ENCODE results near the gene HS3ST3B1.
A peak's percentile ranks its signal among the peaks of the same experiment; 100 is the strongest.

The HS3ST3B1 gene

DNA sequence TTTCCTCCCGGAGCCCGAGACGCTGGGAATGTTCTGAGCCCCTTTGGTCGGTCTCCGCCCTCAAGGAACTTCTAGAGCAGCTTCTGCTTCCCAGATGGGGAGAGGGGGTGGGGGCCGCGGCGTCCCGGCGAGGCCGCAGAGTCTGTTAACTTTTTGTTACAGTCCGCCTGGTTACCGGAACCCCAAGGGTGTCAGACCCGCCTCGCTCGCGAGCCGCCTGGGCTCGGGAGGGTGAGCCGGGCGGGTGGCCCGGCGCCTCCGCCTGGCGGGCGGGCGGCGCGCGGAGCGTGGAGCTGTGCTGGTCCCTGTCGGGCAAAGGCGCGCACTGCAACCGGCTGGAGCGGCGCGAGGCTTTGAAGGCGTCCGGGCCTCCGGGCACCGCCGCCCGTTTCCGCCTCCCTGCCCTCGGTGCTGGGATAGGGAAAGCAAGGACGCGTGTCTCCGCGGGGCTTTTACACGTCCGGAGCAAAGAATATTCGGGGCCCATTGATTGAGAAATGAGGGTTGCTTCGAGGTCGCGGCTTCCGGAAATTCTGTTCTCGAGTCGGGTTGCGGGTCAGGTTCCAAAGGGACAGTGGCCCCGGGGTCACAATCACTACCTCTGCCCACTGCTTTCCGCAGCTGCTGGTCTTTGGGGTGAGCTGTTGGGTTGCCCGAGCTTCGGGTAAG lies 1.7 kb downstream of the HS3ST3B1 start:
- DNase-seq (ENCODE audit: insufficient read length, low spot score) (peak; percentile 54), FAIRE-seq (no peak)

DNA sequence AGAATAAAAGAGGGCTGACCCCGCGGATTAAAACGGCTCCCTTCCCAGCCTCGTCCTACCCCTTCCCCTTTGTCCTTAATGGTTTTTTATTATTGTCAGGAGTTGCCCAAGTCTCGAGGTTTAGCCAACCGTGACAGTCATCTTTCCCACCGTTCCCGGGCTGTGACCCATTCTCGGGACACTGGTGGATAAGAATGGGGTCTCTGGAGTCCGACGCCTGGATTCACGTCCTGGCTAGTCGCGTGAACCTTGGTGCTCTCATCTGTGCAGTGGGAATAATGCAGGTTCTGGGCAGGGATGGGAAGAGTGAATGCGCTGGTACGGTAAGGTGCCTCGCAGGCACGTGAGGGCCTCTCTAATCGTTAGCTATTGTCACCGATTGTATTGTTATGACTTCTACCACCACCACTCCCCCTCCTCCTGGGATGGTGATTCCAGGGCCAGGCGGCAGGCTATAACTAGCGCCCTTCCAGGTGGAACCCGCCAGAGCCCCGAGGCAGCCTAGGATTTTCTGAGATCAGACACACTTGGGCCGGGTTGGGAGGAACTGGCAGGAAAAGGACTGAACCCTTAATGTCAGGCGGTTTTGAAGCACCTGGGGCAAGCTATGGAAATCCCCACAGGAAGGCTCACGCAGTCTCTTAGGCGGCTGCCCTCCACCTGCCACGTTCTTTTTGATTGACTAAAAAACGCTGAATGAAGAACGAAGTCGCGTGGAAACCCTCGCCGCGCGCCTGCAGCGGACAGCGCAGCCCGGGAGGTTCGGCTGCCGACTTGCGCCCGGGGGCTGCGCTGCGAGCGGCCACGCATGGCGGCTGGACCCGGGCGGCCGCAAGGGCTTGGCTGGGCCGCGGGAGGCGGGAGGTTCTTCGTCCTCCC lies 2.7 kb downstream of the HS3ST3B1 start:
- FAIRE-seq (no peak), DNase-seq (ENCODE audit: insufficient read length, low spot score) (no peak)

DNA sequence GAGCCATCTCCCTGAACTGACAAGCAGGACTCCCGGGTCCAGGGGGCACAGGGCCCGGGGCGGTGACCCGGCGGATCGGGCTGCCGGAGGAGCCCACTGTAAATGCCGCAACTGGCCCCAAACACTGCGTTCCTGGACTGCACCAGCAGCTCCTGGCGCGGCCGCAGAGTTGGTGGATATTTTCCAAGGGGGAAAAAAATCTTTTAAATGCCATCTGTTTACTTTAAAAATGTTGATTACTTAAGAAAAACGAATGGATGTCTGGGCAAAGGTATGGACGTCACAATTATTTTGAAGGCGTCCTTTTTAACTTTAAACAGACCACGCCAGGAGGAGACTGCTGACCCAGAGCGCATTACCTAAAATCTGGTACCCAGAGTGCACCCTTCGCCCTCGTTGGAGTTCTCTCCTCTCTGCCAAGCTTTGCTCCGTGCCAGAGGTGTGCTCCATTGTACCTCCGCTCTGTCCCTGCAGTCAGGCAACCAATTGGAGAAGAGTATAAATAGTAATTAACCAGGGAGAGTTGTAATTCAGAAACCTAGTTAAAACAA lies 3.4 kb downstream of the HS3ST3B1 start:
- DNase-seq (ENCODE audit: insufficient read length, low spot score) (no peak), FAIRE-seq (no peak)

DNA sequence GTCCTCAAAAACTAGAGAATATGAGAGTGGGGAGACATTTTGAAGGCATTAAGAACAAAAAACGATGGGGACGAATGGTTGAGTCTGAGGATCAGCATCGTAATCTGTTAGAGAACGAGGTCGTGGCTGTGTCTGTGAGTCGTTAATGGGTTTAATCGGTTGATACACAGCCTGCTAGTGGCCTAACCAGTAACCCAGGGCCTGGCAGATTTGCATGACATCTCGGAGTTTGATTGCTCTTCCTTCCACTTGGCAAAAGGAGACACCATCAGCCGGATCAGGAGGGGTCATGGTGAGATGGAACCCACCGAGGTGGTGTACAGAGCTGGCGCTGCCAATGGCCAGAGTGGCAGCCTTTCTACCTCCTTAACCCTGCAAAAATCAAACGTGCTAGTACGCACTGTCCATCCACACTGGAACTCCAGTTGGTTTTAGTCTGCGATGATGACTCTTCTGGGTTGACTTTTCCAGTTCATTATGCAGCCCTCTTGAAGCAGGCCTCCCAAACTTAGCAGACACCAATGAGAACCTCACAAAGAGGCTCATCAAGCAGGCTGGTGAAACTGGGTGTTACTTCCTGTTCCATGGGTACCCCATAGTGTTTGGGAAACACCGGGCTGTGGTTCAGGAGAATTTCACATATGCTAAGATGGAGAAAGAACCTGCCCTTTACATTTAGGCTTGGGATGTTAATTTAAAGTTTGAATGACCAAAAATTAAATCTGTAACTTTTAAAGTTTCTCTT lies 4.1 kb downstream of the HS3ST3B1 start:
- DNase-seq (ENCODE audit: insufficient read length, low spot score) (no peak), FAIRE-seq (no peak)

DNA sequence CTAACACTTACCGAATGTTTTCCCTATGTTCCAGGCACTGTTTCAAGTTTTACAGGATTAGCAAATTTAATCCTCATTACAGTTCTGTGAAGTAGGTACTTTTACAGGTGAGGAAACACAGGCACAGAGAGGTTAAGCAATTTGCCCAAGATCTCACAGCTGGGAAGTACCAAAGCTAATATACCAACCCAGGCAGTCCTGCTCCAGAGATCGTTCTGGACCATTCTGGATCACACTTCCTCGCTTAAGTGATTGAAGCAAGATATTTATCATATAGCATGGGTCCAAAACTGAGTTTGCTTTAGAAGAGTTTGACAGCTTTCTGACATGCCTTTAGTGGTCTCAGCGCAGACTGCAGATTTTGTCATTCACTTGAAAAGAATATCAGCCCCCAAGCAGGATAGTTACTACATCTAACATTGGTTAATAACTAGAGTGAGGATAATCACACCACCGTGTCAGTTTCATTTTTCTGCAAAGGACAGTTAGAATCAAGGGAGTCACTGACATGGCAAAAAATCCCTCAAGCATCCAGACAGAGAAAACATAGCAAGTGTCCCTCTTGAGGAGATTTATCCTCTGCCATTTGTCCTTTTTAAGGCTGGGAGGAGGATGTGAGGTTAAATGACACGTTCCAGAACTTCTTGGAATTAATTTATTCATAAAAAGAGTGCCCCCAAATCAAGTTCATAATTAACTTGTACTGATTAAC lies 5.1 kb downstream of the HS3ST3B1 start:
- no peak for DNase-seq (ENCODE audit: insufficient read length, low spot score)

DNA sequence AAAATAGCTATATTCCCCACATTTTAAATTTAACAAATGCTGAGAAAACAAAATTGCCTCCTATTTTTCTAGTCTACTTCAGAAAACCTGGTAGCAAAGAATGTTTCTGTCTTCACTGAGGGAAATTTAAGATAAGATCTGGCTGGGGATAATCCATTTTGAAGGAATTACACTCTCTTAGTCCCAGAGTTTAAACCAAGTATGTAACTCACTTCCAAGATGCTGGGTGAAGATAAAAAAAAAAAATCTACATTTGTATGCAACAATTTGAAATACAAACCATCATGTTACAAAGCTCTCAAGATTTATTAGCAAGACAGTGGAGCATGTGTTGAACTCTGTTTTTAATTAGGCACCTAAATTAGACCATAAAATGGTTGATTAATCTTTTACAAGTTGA lies 5.7 kb downstream of the HS3ST3B1 start:
- no peak for DNase-seq (ENCODE audit: insufficient read length, low spot score)
- FAIRE-seq = no peak

More for the DNA sequence above, 5.1 kb downstream of the HS3ST3B1 start:
- no peak for FAIRE-seq

DNA sequence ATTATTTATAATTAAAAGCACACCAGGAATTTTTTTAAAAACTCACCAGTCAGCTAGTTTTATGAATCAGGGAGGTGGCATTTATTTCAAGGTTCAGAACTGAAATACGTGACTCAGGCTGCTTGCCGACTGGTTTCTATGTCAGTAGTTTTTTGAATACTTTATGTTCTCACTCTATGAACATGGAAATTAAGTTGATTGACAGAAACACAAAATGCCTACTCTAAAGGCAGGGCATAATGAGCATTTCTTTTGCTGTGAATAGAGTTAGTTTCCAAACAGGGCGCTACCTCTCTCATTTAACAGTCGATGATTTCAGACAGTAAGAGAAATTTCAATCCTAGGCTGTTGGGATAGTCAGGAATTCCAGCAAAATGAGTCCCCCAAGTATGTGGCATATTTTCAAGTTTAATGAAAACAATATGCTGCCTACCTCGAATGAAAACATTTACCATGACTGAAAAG lies 6.7 kb downstream of the HS3ST3B1 start:
- no peak for FAIRE-seq

DNA sequence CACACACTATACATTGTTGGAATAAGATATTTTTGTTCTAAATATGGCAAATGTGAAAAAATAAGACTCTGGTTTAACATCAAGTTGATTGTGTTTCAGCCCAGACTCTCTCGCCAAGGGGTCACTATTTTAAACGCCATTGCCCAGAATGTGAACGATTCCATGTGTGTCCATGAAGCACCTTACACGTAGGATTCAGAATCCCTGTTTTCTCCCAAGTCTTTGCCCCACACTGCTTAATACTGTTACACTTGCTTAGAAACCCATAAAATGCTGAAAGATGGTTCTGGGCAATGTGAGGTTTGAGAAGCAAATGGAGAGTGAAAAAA lies 7.7 kb downstream of the HS3ST3B1 start:
- FAIRE-seq = no peak
- DNase-seq (ENCODE audit: insufficient read length, low spot score) = no peak

More for the DNA sequence above, 6.7 kb downstream of the HS3ST3B1 start:
- DNase-seq (ENCODE audit: insufficient read length, low spot score) = no peak

DNA sequence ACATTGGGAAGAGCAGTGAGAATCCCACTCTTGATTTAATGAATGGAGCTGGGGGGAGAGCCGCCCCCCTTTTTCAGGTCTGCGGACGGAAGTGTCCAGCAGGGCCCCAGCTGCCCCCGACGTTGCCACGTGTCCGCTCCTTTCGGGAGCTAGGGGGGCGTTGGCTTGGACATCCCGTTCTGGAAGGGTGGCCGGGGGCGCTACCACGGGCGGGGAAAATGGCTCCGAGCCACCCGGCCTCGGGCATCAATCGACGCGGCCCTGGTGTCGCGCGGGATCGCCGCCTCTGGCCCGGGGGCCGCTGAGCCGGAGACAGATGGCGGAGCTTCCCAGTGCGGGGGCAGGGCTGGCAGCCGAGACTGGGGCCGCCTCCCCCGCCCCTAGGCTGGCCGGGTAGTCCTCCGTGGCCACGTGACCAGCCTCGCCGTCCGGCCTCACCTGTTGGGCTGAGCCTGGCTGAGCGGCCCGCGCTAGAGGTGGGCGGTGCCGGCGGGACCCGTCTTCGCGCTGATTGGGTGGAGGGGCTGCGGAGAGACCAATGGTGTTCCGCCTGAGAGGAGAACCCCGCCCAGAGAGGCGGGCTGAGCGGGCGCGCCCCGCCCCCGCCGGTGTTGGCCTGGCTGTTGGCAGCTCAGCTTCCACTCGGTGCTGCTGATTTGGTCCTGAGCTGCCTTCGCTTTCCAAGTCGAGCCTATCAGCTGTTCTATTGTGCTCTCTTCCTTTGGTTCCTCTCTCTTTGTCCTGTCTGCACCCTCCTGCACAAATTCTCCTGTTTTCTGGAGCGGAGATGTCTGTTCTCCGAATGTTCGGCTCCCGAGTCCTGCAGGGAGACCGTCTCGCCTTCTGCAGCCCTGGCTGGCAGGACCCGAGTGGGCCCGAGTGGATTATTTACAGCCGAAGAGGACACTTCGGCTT lies 8.3 kb downstream of the HS3ST3B1 start:
- peak; percentile 95 for FAIRE-seq
- DNase-seq (ENCODE audit: insufficient read length, low spot score) = peak; percentile 92

DNA sequence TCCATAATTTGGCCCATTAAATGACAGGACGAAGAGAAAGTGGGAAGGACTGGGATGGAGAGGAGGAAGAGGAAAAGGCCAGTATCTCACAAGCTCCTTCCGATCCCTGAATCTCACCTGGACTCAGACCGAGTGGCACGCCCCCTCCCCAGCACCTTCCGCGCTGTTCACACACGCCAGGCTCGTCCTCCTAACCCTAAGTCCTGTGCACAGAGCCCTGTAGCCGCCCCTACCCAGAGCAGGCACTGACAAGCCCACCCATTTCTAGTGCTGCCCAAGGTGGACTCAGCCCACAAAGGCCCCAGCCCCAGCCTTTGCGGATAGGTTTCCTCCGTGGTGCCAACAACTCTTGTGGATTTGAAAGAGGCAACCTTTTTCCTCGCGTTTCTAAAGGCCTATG lies 9.2 kb downstream of the HS3ST3B1 start:
- FAIRE-seq (no peak), DNase-seq (ENCODE audit: insufficient read length, low spot score) (no peak)

DNA sequence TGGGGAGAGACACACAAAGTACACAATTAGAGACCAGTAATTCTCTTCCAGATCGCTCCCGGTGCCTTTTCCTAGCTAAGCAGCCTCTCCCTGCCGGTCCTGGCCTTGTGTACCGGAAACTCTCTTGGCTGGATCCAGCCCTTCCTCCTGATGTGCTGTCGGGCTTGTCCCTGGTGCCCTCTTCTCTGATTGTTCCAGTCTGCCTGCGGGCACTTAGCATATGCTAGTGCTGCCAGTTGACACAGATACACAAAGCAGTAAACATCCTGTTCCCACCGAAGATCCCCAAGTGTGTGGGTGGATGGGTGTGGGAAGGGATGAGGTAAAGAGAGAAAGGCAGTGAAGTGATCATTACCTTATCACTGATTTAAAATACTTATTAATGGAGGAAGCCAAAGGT lies 9.7 kb downstream of the HS3ST3B1 start:
- FAIRE-seq (no peak), DNase-seq (ENCODE audit: insufficient read length, low spot score) (no peak)

DNA sequence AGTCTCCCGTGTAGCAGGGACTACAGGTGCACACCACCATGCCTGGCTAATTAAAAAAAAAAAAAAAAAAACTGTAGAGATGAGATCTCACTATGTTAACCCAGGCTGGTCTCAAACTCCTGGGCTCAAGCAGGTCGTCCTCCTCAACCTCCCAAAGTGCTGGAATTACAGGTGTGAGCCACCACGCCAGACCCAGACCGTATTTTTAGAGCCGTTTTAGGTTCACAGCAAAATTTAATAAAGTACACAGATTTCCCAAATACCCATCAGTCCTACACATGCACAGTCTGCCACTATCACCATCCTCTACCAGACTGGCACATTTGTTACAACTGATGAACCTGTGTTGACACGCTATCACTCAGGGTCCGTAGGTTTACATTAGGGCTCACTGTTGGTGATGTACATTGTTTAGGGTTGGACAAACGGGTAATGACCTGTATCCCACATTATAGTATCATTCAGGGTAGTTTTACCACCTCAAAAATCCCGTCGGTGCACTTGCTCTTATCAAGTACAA lies 10.4 kb downstream of the HS3ST3B1 start:
- DNase-seq (ENCODE audit: insufficient read length, low spot score) = no peak
- no peak for FAIRE-seq

DNA sequence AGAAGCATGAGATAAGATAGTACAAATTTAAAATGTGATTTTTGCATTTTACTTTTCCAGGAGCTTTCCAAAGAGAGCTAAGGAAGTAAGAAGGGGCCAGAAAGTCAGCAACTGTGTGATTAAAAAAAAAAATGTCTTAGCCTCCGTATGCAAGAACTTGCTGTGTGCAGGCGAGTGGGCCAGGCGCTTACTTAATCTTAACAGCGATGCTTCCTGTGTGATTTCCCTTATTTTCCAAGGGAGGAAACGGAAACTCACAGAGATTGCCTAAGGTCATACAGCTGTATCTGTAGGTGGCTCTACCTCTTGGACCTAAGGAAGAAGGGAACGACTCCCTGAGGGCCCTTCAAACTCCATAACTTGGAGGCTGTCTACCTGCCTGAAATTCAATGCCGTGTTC lies 11.1 kb downstream of the HS3ST3B1 start:
- DNase-seq (ENCODE audit: insufficient read length, low spot score) (no peak), FAIRE-seq (no peak)

DNA sequence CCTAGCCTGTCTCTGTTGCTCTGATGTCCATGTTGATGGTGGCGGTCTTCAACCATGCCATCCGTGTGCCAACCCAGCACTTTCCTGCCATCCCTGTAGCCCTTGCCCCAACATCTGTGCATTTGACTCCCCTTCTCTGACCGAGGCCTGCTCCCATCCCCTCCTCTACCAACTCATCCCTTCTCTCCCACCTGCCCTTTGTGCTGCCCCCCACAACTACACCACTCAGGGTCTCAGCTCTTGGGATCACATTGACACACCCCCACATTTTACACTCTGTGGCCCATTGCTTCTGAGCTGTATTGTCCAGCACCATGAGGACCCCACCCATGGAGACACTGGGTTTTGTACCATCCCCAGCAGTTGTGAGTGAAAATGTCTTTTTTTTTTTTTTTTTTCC lies 11.6 kb downstream of the HS3ST3B1 start:
- DNase-seq (ENCODE audit: insufficient read length, low spot score) (no peak), FAIRE-seq (no peak)

DNA sequence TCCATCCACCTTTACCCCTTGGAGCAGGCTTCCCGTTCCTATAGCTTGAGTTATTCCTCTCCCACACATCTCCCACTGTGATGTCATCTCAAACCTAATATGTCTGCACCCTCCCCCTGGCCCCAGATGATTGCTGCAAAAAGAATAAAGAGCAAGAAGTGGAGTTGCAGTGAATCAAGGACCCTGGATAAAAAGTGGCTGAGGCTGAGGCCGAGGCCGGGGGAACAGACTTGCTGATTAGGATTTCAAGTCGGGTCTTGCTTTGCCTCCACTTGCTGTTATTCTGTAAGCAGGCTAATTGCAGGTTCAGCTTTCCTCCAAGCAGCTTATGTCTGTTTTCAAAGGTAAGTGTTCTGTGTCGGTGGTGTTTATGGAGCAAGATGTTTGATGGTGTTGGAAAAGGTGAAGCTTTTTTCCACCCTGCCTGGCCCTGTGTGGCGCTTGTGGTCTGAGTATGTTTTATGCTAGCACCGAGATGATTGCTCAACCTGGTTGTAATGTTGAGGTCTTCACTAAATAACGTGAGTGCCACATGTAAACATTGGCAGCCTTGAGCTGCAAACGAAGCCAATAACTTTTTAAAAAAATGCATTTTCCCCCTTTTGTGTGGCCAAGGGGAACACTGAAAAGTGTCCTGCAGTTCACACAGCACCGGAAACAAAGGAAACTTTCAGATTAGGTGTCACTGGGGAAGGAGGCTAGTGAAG lies 15.4 kb downstream of the HS3ST3B1 start:
- DNase-seq (ENCODE audit: insufficient read length, low spot score) = no peak
- FAIRE-seq = no peak

DNA sequence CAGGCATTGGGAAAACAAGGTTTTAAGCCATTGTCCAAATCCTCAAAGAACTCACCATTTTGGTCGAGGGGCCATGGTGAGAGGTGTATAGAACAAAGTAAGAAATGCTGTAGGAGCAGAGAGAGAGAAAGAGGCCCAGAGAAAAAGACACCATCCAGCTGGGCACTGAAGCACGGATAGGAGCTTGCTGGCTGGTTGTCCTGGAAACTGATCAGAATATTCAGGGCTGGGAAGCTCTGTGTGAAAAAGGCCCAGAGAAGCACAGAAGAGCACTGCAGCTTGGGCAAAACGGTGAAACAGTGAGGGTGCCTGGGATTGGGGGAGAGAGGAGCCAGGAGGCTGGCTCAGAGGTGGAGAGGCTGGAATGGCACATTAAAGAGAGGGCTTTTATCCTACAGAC lies 16.5 kb downstream of the HS3ST3B1 start:
- no peak for DNase-seq (ENCODE audit: insufficient read length, low spot score)
- FAIRE-seq = no peak

DNA sequence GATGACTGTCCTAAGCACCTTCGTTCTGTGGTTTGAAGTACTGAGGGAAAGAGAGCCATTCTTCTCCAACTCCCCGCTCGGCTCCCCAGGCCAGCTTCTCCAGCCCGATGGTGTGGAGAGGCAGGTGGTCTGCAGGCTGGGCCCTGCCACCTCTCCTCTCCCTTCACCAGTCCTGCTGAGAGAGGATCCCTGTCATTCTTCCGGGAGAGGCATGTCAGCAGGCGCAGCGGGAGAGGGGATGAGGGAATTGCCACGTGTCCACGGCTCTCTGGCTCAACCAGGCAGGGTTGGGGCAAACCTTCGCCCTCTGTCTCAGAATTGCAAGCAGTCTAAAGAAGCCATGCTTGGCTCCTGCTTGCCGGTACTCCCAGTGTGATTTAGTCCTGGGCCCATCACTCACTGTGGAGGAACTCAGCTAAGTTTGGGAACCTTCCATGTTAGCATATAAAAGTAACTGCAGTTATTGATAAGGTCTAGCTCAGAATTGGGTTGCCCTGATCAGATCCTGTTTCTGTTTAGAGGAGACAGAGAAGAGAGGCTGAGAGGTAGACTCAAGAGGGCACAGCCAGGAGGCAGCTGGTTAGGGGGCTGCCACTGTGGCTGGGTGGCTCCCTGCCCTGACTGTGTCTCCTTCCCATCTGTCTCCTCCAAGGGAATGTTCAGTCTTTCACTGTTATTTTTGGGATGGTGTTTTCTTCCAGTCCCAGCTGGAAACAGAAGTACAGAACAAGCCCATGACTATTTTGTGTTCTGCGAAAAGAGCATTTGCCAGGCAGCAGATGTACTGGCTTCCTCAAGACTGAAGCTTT lies 17.4 kb downstream of the HS3ST3B1 start:
- FAIRE-seq (no peak), DNase-seq (ENCODE audit: insufficient read length, low spot score) (no peak)

DNA sequence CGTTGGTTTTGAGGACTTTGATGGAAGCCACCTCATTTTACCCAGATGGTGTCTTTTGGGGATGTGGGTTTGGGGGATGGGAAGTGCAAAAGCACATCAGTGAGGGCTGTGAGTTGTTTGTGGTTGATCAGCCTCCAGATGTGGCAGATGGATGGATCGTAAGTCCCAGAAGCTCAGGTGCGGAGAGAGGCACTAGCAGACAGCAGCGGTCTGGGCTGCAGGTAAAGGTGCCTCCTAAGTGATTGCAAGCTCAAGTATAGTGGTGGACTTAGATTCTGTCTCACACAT lies 18.0 kb downstream of the HS3ST3B1 start:
- DNase-seq (ENCODE audit: insufficient read length, low spot score) = no peak
- FAIRE-seq = no peak

Measured in HTR-8/SVneo (cell line).